GM12874 (cell line): ENCODE measurements around the gene PSTPIP1.

Experiments used
- CTCF ChIP-seq: IDR thresholded peaks from 2 replicates; pipeline ENCODE4 v1.5.1; 2011; ENCODE audit warnings: low read depth, mild to moderate bottlenecking, control low read depth, low read length, moderate library complexity; ENCODE audit not compliant: insufficient read depth

The PSTPIP1 gene

DNA sequence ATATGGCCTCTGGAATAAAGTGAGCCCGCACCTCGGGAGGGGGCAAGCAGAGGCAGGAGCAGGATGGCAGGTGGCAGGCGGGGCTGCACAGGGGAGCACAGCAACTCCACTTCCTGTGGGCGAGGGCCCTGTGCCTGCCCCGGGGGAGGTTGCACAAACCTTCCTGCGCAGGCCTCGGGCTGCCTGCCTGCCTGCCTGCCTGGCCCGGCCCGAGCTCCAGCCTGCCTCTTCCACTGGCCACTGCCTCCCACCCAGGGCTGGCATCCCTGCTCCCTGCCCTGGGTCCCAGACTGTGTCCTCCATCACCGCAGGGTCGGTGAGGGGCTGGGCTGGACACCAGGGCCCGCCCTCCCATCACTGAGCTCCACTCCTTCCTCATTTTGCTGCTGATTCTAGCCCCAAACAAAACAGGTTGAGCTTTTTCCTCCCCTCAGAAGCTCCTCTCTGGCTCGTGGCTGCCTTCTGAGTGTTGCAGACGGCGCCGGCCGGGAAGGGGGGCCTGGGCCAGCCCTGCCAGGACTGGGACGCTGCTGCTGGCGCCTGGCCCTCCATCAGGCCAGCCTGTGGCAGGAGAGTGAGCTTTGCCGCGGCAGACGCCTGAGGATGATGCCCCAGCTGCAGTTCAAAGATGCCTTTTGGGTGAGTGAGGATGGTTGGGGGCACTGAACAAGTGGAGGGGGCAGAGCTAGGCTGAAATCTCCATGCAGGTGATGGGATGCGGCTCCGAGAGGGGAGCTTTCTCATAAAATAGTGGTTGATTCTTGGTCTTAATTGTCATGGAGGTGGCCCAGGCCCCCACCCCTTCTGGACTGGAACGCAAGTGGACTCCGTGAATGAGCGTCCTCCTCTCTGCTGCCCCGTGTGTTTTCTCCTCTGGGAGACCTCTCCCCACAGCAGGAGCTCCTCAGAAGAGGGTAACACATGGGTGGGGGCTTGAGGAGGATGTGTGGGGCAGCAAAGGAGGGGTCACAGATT is at the start of gene PSTPIP1:
TSS of gene PSTPIP1 (plus strand) at position 156 of the 975 bp plus-strand sequence. CDS start at position 604, 448 bp downstream.
- no peak for TF ChIP-seq CTCF

DNA sequence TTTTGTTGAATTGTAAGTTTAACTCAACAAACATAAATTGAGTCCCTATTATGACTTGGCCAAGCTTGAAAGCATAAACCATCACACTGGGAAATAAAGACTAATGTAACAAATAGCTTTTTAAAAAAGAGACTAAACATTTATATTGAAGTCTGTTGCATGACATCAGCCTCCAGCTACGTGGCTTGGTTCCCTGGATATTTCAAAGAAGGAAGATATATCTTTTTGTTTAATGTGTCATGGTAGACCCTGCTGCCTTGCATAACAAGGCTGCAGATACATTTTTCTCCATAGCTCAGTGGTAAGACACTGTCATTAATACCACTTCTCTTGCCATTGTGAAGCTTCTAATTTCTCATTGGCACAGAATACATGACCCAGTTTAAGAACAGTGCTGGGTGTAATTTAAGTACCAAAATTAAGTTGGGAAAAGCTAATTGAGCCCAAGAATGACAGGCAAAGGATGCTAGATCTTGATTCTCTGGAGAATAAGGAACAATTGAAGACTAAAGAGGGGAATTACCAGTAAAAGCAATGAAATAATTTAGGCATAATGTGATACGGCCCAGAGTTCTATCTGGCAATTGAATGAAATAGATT is 49.3 kb upstream of the PSTPIP1 start:
- no peak for TF ChIP-seq CTCF

DNA sequence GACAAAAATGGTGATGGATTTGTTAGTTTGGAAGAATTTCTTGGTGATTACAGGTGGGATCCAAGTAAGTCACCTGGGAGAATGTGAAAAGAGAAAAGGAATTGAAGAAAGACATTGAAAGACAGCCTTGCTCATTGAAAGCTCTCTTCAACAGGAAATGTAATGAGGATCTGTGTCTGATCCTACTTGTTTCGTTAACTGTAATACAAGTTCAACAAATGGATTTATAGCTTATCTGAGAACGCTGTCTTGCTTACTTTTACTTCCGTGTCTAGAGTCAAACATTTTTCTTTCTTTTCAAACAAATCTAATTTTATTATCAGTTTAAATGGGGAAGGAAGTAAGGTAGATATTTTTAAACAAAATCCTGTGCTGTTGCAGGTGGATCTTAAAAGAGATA is 47.5 kb upstream of the PSTPIP1 start:
- TF ChIP-seq CTCF, result no peak

GRCh38 chr15:76951220-76951619 is 43.7 kb upstream of the PSTPIP1 start:
- no peak for TF ChIP-seq CTCF

DNA sequence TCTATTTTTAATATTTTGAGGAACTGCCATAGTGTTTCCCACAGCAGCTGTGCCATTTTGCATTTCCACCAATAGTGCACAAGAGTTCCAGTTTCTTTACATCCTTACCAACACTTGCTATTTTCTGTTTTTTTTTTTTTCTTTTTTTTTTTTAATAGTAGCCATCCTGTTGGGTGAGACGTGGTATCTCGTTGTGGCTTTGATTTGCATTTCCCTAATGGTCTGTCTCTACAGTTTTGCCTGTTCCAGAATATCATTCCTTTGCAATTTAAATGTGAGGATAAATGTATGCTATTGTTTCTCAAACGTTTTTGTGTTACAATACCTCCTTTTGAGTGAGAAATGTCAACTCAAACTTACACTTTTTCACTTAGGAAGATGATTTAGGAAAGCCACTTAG is 41.0 kb upstream of the PSTPIP1 start:
- TF ChIP-seq CTCF, result no peak

GRCh38 chr15:76954744-76955143 is 40.2 kb upstream of the PSTPIP1 start:
- TF ChIP-seq CTCF, result no peak

DNA sequence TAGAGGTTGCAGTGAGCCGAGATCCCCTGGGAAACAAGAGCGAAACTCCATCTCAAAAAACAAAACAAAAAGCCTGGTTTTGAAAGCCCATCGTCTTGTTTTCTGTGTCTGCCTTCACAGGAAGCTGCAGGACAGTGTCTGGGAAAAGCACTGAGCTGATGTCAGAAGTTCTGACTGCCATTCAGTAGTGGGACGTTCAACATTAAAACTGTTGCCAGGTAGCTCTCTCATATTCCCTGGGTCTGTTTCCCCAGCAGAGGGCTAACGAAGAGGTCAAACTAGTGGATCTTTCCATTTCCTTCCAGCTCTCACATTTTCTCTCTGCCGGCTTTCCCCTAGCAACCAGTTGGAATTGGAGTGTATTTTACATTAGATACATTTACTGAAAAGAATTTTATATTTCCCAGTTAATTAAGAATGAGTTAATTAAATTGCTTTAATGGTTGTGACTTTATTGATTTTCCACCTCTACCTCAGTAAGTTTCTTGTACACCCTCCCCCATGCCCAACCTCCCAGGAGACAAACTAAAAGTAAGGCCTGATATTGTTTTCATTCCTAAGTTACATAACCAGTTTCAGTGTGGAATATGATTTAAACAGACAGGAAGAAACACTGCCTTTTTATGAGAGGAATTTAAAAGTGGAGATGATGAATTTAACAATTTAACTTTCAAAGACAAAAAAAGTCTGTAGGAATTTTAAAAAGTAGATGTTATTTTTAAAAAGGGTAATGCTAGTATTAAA is 33.5 kb upstream of the PSTPIP1 start:
- no peak for TF ChIP-seq CTCF
